ENCODE measurements around the gene SLC25A21. TPM values are rescaled to one million over a fixed set of nuclear protein-coding genes. Genes with fewer than 3 reads are reported as not detected.

Gene SLC25A21
- polyA plus RNA-seq = 1.5 TPM in 1 of 2 replicates, not detected in the other

DNA sequence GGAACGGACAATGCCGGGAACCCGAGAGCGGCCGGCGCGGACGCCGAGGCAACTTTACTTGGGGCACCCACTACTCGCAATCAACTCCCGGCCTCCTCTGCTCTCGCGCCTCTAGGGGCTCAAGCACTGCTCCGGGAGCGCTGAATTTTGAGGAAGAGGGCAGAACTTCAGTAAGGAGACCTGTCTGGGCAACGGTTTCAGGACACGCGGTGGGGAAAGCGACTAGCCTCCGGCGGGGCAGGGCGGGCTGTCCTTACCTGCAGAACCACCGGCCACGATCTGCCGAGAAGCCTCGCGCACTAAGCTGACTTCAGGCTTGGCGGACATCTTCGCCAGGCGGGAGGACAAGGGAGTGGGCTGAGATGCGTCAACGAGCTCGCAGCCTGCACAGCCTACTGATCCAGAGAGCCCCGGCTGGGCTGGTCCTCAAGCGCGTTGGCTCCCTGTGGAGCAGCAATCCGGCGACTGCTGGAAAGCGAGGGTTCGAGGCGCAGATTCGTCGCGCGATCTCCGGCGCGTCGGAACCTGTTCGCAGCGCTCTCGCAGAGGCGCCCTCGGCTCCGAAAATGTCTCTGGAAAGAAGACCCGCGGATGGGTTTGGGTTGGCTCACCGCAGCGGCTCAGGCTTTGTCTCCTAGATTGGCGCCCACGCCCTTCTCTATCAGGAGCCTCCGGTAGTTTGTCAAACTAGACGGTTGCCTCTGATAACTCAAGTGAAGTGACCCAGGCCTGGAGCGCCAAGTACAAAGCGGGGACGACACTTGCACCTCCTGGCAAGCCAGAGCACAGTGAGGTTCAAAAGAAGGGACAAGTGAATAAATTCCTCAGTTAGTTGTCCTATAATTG, at the start of gene SLC25A21:
Gene SLC25A21, minus strand, starts transcription at position 583 of the 846 bp plus-strand sequence.

DNA sequence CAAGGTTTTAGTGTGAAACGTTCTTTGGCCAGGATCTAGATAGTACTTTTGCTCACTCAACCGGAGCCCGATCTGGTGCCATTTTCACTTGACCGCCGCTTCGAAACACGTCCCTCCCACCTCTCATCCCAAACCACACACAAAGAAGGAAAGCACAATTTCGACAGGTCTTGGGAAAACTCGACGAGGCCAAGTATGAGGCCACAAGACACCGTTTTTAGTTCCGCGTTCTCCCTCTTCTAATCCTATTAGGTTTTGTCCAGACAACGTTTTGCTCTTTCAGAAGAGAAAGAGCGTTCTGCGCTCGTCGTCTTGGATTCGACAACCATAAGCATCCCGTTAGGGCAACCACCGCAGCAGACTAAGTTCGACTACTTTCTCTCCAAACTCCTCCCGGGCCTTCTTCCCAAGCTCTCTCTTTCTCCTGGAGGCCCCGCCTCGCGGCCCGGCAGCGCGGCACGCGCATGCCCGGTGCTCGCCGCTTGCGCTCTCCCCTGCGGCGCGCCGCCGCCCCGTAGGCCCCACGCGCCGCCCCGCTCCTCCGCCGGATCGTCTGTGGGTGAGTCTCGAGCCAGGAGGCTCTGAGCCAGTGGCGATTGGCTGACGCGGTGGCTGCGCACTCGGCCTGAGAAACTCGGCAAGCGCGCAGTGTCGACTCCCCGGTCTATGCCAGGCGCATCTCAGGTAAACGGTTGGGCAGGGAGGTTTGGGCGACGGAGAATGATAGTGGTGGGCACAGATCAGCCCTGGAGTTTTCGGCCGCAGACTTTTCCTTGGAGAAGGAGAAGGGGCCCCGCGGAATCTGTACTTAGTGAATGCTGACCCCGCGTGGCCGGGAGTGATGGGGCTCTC, 25.2 kb upstream of the SLC25A21 start, which contains the start of gene MIPOL1:
Gene MIPOL1, plus strand, starts transcription at position 517 of the 852 bp plus-strand sequence. CDS start 49,952 bp downstream, outside the sequence.

GRCh38 chr14:36661506-36662257, 510.7 kb downstream of the SLC25A21 start, which contains the start of gene PAX9:
Gene PAX9, plus strand, starts transcription at chr14:36661860. Its CDS starts 230 bp downstream, at chr14:36662090.

Other genes with a start within 250 kb of the SLC25A21 start
- gene MIPOL1, start 25.3 kb upstream of the SLC25A21 start, polyA plus RNA-seq = 9.2 and 15.0 TPM in 2 replicates

Data from Purkinje cell (primary cell).